Small intestine (tissue), 7 donors: ENCODE data around the gene MRPS5. TPM values are rescaled to one million over a fixed set of nuclear protein-coding genes. Genes with fewer than 3 reads are reported as not detected.

Experiments
- DNase-seq, 2 donors: peaks; one replicate each; pipeline versions ENCODE4 v3.0.0 to v3.0.0-alpha.2; 2013
- FAIRE-seq: peaks from 2 replicates; lab custom pipeline; 2012; peaks lifted over from hg19 to GRCh38; lab: Jason Lieb, UNC
- H3K27ac ChIP-seq, 3 donors: one replicate each; pipeline ENCODE4 v1.5.1; 2013; ENCODE audit warnings: low read length in 2 of 3, mild to moderate bottlenecking in 2 of 3, control low read depth in 1 of 3, inconsistent platforms in 1 of 3, low read depth in 1 of 3, moderate library complexity in 1 of 3
- H3K27me3 ChIP-seq, 3 donors: one replicate each; pipeline ENCODE4 v1.6.1; 2013; ENCODE audit warnings: low read length in 3 of 3, inconsistent platforms in 1 of 3; ENCODE audit not compliant: control insufficient read depth in 3 of 3, insufficient read depth in 3 of 3
- H3K36me3 ChIP-seq, 3 donors: one replicate each; pipeline ENCODE4 v1.6.1; 2013; ENCODE audit warnings: low read length in 3 of 3, inconsistent platforms in 1 of 3, low read depth in 1 of 3, mild to moderate bottlenecking in 1 of 3, moderate library complexity in 1 of 3; ENCODE audit not compliant: control insufficient read depth in 3 of 3, insufficient read depth in 2 of 3
- H3K4me1 ChIP-seq, 3 donors: one replicate each; pipeline ENCODE4 v1.6.1; 2013; ENCODE audit warnings: low read length in 2 of 3, inconsistent platforms in 1 of 3, low read depth in 1 of 3, mild to moderate bottlenecking in 1 of 3, moderate library complexity in 1 of 3; ENCODE audit not compliant: control insufficient read depth in 3 of 3, insufficient read depth in 2 of 3
- H3K4me3 ChIP-seq, 3 donors: one replicate each; pipeline ENCODE4 v1.5.1; 2013; ENCODE audit warnings: low read length in 3 of 3, control low read depth in 1 of 3, inconsistent platforms in 1 of 3, low read depth in 1 of 3, mild to moderate bottlenecking in 1 of 3, moderate library complexity in 1 of 3
- H3K9me3 ChIP-seq, 2 donors: one replicate each; pipeline ENCODE4 v1.6.1; 2013; ENCODE audit warnings: low read depth in 1 of 2, low read length in 1 of 2; ENCODE audit not compliant: control insufficient read depth in 2 of 2, insufficient read depth in 1 of 2
- WGBS, 3 donors: extraction: QIAGEN DNeasy Blood & Tissue Kit; methylation state at CpG; one replicate each; pipeline ENCODE4 v1.1.7; 2013; 5-methylcytosine and 5-hydroxymethylcytosine counted together
- polyA plus RNA-seq, 4 donors: library from polyadenylated mRNA; stranded (reverse) in 3 of 4; unstranded in 1 of 4; fragments of 200-250 nt in 3 of 4; fragments of 120-200 nt in 1 of 4; gene quantifications; one replicate each; pipeline versions ENCODE4 v1.2.1 to v1.2.3, GENCODE V29; 2013
- donor health status: healthy with polysubstance abuse.
- donor health status: control.
- donor health status: control.
- donor health status: Bipolar disorder and iron deficiency.
- donor health status: healthy.

The MRPS5 gene
- polyA plus RNA-seq, 4 donors: 42.9 to 104 (median 92.8) TPM

GRCh38 chr2:95043300-95044093 is 78.1 kb downstream of the MRPS5 start:
- 31 to 42% (median 34%) methylated on average over 17 of the region's 17 CpGs for WGBS, 3 donors
- H3K27me3 ChIP-seq: peaks cover 2 to 9% (median 2%) of the 10 kb centered on the region in 3 donors
- H3K4me3 ChIP-seq: no peak overlapping the region
- H3K9me3 ChIP-seq: no peaks in the 10 kb centered on the region
- no peaks in the 10 kb centered on the region for H3K36me3 ChIP-seq
- no peak overlapping the region for H3K27ac ChIP-seq
- FAIRE-seq: no peak
- no peaks in the 10 kb centered on the region for H3K4me1 ChIP-seq
- DNase-seq: no peak

- Histone ChIP-seq H3K4me3 (no peak overlapping the region), H3K4me1 (no peaks in the 10 kb centered on the region)
These were observed 78.9 kb downstream of the MRPS5 start for GRCh38 chr2:95042472-95043271.

GRCh38 chr2:95041824-95042442 is 79.7 kb downstream of the MRPS5 start:
- no peak overlapping the region for H3K4me3 ChIP-seq
- 72 to 81% (median 74%) methylated on average over 11 of the region's 11 CpGs for WGBS, 3 donors
- peaks cover 0 to 2% of the 10 kb centered on the region in 2 donors for H3K9me3 ChIP-seq
- no peaks in the 10 kb centered on the region for H3K36me3 ChIP-seq
- peaks cover 2 to 9% (median 2%) of the 10 kb centered on the region in 3 donors for H3K27me3 ChIP-seq
- H3K27ac ChIP-seq: no peak overlapping the region
- DNase-seq (no peak), FAIRE-seq (no peak)
- H3K4me1 ChIP-seq: no peaks in the 10 kb centered on the region

More at GRCh38 chr2:95042472-95043271, 78.9 kb downstream of the MRPS5 start:
- Histone ChIP-seq H3K9me3 (no peaks in the 10 kb centered on the region), H3K27ac (no peak overlapping the region), H3K36me3 (no peaks in the 10 kb centered on the region), H3K27me3 (peaks cover 2 to 9% (median 2%) of the 10 kb centered on the region in 3 donors)
- DNase-seq (no peak), FAIRE-seq (no peak)
- WGBS, 3 donors: 21 to 49% (median 28%) methylated on average over 7 of the region's 7 CpGs

GRCh38 chr2:95041060-95041823 is 80.4 kb downstream of the MRPS5 start:
- peaks cover 2 to 9% (median 2%) of the 10 kb centered on the region in 3 donors for H3K27me3 ChIP-seq
- H3K36me3 ChIP-seq: no peaks in the 10 kb centered on the region
- no peaks in the 10 kb centered on the region for H3K4me1 ChIP-seq
- FAIRE-seq (no peak), DNase-seq (no peak)
- 69 to 77% (median 74%) methylated on average over 10 of the region's 10 CpGs for WGBS, 3 donors
- H3K27ac ChIP-seq: no peak overlapping the region
- H3K9me3 ChIP-seq: peaks cover 0 to 2% of the 10 kb centered on the region in 2 donors
- H3K4me3 ChIP-seq: no peak overlapping the region

GRCh38 chr2:95040426-95040825 is 81.2 kb downstream of the MRPS5 start:
- Histone ChIP-seq H3K36me3 (no peaks in the 10 kb centered on the region), H3K9me3 (peaks cover 0 to 2% of the 10 kb centered on the region in 2 donors), H3K27ac (no peak overlapping the region), H3K4me1 (no peaks in the 10 kb centered on the region), H3K27me3 (peaks cover 2 to 9% (median 2%) of the 10 kb centered on the region in 3 donors), H3K4me3 (no peak overlapping the region)
- WGBS, 3 donors: 66 to 73% (median 70%) methylated on average over 6 of the region's 6 CpGs
- DNase-seq (no peak), FAIRE-seq (no peak)

- FAIRE-seq (no peak), DNase-seq (no peak)
- no peaks in the 10 kb centered on the region for H3K36me3 ChIP-seq
- no peak overlapping the region for H3K4me3 ChIP-seq
- WGBS, 3 donors: 81 to 84% (median 81%) methylated on average over 6 of the region's 6 CpGs
- no peak overlapping the region for H3K27ac ChIP-seq
- H3K9me3 ChIP-seq: peaks cover 0 to 2% of the 10 kb centered on the region in 2 donors
- H3K27me3 ChIP-seq: peaks cover 0 to 11% (median 2%) of the 10 kb centered on the region in 3 donors
- no peaks in the 10 kb centered on the region for H3K4me1 ChIP-seq
These were observed 81.6 kb downstream of the MRPS5 start for GRCh38 chr2:95039978-95040377.

- H3K36me3 ChIP-seq: no peaks in the 10 kb centered on the region
- FAIRE-seq (no peak), DNase-seq (no peak)
- peaks cover 0 to 2% of the 10 kb centered on the region in 2 donors for H3K9me3 ChIP-seq
- H3K4me1 ChIP-seq: no peaks in the 10 kb centered on the region
- H3K27ac ChIP-seq: no peak overlapping the region
- H3K27me3 ChIP-seq: peaks cover 0 to 14% (median 2%) of the 10 kb centered on the region in 3 donors
- 80 to 100% (median 86%) methylated on average over 1 of the region's 1 CpG for WGBS, 3 donors
- H3K4me3 ChIP-seq: no peak overlapping the region
These were observed 82.2 kb downstream of the MRPS5 start for GRCh38 chr2:95039363-95039762.
